ENCODE data around the gene FOXJ1. TPM values are rescaled to one million over a fixed set of nuclear protein-coding genes. Genes with fewer than 3 reads are reported as not detected.
A peak's percentile ranks its signal among the peaks of the same experiment; 100 is the strongest.

The FOXJ1 gene
- total and polyA plus RNA-seq, 2 donors from 2014 or later = 3.4 to 6.8 TPM

DNA sequence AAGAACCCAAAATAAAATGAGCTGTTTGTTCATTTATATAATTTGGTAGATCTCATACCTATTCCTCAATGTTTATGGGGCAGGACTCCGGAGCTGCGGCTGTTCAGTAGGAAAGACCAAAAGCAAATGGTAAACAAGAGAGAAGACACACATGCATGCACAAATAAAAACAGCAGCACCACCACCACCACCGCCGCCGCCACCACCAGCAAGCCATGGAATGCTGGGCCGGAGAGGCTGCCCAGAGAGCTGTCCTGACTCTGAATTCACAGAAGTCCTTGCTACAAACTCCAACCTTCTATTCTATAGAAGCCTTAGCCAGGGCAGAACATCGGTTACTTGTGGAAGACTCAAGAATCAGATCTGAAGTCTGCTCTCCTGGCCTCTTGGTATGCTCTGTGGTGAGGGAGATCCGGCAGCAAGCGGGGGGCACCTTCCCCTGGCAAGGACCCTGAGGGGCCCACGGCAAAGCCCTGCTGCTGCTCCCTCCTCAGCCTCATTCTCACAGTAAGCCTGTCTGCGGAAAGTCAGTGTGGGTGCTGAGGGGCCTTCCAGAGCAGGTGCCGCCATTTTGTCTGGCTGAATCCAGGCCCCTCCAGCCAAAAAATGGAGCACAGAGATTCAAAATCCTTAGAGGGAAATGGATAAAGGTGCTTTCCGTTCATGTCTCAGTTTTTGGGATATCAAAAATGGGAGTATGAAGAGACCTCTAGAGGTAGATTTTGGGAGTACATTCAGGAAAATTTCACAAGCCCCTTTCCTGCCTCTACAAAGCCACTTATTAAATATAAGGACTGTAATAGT, 6.4 kb upstream of the FOXJ1 start:
- no peak overlapping the region for H3K27ac ChIP-seq (ENCODE audit: low read depth in 2 of 2, low read length in 2 of 2)
- TF ChIP-seq, protein P1, sequence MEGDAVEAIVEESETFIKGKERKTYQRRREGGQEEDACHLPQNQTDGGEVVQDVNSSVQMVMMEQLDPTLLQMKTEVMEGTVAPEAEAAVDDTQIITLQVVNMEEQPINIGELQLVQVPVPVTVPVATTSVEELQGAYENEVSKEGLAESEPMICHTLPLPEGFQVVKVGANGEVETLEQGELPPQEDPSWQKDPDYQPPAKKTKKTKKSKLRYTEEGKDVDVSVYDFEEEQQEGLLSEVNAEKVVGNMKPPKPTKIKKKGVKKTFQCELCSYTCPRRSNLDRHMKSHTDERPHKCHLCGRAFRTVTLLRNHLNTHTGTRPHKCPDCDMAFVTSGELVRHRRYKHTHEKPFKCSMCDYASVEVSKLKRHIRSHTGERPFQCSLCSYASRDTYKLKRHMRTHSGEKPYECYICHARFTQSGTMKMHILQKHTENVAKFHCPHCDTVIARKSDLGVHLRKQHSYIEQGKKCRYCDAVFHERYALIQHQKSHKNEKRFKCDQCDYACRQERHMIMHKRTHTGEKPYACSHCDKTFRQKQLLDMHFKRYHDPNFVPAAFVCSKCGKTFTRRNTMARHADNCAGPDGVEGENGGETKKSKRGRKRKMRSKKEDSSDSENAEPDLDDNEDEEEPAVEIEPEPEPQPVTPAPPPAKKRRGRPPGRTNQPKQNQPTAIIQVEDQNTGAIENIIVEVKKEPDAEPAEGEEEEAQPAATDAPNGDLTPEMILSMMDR (IDR thresholded peaks at IDR 0.05; ENCODE audit: borderline replicate concordance, extremely low read depth, insufficient read depth) = peak; percentile 26
- H3K27me3 ChIP-seq (ENCODE audit: control insufficient read depth, insufficient read depth, low read length) = no peaks in the 10 kb centered on the region
- intact Hi-C loops (cut with DNase I) = no loop called here
- no peak overlapping the region for H3K4me3 ChIP-seq (ENCODE audit: low read length in 3 of 3)
- FAIRE-seq (no peak), DNase-seq (peak in 1 of 5 donors; percentile 52)
- H3K4me1 ChIP-seq (ENCODE audit: control insufficient read depth in 2 of 3, insufficient read depth in 2 of 3, low read depth in 1 of 3, low read length in 3 of 3) = peaks cover 0 to 8% (median 0%) of the 10 kb centered on the region in 3 donors
- H3K9me3 ChIP-seq (ENCODE audit: control insufficient read depth in 2 of 3, insufficient read depth in 1 of 3, low read length in 3 of 3) = no peaks in the 10 kb centered on the region
- no peaks in the 10 kb centered on the region for H3K36me3 ChIP-seq (ENCODE audit: control insufficient read depth in 2 of 3, insufficient read depth in 3 of 3, low read length in 3 of 3)
- no peak overlapping the region for H3K9ac ChIP-seq (ENCODE audit: low read length in 3 of 3)

DNA sequence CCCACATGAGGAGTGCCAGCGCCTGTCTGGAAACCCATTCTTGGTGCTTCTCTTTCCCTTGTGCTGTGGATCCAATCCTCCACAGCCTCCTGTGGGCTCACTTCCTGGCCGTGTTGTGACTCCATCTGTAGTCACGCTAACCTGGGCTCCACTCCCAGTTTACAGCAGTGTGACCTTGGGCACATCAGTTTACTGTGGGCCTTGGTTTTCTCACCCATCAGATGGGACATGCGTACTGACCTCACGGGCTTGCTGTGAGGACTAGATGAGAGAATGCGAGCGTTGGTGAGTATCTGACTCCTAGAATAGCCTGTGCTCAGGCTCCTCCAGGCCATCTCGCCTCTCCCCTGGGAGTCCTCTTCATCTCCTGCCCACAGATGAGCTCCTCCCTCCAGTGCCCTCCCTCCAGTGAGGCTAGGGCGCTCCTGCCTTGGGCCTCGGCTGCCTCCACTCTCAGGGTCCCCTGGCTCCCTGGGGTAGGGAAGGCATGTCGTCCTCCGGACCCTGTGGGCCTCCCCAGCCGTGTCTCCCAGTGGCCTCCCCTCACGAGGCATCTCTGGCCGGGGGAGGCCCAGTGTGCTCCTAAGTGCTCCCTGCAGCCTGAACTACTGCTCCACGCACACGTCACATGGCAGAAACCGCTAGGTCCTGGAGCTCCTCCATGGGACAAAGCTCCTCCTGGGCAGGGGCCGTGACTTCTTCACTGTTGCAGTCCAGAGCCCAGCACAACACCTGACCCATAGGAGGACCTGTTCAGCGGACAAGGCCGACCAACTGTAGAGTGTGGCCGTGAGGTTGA, 5.2 kb upstream of the FOXJ1 start:
- Histone ChIP-seq H3K4me1 (ENCODE audit: control insufficient read depth in 2 of 3, insufficient read depth in 2 of 3, low read depth in 1 of 3, low read length in 3 of 3) (peaks cover 0 to 15% (median 3%) of the 10 kb centered on the region in 3 donors), H3K9ac (ENCODE audit: low read length in 3 of 3) (no peak overlapping the region), H3K27ac (ENCODE audit: low read depth in 2 of 2, low read length in 2 of 2) (no peak overlapping the region), H3K9me3 (ENCODE audit: control insufficient read depth in 2 of 3, insufficient read depth in 1 of 3, low read length in 3 of 3) (no peaks in the 10 kb centered on the region), H3K4me3 (ENCODE audit: low read length in 3 of 3) (no peak overlapping the region), H3K27me3 (ENCODE audit: control insufficient read depth, insufficient read depth, low read length) (no peaks in the 10 kb centered on the region), H3K36me3 (ENCODE audit: control insufficient read depth in 2 of 3, insufficient read depth in 3 of 3, low read length in 3 of 3) (no peaks in the 10 kb centered on the region)
- TF ChIP-seq, protein P1 (IDR thresholded peaks at IDR 0.05; ENCODE audit: borderline replicate concordance, extremely low read depth, insufficient read depth) = no peak
- DNase-seq (no peak), FAIRE-seq (no peak)
- intact Hi-C loops (cut with DNase I) = no loop called here

DNA sequence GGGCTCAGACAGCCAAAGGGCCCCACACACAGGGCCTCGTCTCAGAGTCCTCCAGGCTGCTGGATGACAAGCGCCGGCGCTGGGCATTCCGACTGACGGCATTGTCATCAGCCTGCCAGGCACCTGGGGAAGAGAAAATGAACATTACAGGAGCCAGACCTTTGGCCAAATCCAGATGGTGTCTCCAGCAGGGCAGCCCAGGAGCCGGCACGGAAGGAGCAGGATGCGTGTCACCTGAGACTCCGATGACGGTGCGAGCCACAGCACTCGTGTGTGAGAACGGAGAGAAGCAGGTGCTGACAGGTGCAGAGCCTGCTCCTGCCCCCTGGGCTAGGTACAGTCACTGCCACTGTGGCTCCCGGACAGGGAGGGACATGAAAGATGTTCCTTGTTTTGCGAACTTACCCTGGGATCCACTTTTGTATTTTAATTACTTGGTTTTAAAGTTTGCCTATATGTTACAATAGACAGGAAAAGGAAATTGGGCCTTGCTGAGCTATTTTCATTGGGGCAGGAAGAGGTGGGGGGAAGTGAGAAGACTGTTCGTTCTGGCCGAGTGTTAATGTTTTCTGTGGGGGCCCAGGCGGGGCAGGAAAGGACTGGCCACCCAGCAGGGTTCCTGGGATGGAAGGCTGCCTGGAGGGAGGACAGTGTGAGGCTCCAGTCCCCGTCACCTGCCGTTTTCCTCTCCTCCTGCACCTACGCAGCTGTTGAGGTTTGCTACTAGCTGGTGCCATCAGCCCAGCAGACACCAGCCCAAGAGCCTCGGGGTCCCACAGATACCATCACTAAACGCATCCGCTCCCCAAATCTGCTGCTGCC, 4.4 kb upstream of the FOXJ1 start:
- Histone ChIP-seq H3K36me3 (ENCODE audit: control insufficient read depth in 2 of 3, insufficient read depth in 3 of 3, low read length in 3 of 3) (no peaks in the 10 kb centered on the region), H3K4me1 (ENCODE audit: control insufficient read depth in 2 of 3, insufficient read depth in 2 of 3, low read depth in 1 of 3, low read length in 3 of 3) (peaks cover 0 to 16% (median 3%) of the 10 kb centered on the region in 3 donors), H3K27ac (ENCODE audit: low read depth in 2 of 2, low read length in 2 of 2) (no peak overlapping the region), H3K9me3 (ENCODE audit: control insufficient read depth in 2 of 3, insufficient read depth in 1 of 3, low read length in 3 of 3) (no peaks in the 10 kb centered on the region), H3K27me3 (ENCODE audit: control insufficient read depth, insufficient read depth, low read length) (no peaks in the 10 kb centered on the region), H3K4me3 (ENCODE audit: low read length in 3 of 3) (no peak overlapping the region), H3K9ac (ENCODE audit: low read length in 3 of 3) (no peak overlapping the region)
- intact Hi-C loops (cut with DNase I) = no loop called here
- FAIRE-seq = no peak
- TF ChIP-seq, protein P1 (IDR thresholded peaks at IDR 0.05; ENCODE audit: borderline replicate concordance, extremely low read depth, insufficient read depth) = no peak
- DNase-seq = no peak

Measured in kidney (tissue), 14 donors.